HepG2 (cell line): ENCODE results near the gene ATP1A1. TPM values are rescaled to one million over a fixed set of nuclear protein-coding genes. Genes with fewer than 3 reads are reported as not detected.

ENCODE experiments used
- BCL6 ChIP-seq: IDR thresholded peaks from 2 replicates; pipeline ENCODE4 v1.6.1; 2016; ENCODE audit warnings: missing genetic modification reagents, missing compliant biosample characterization
- CBX5 ChIP-seq: sonication (generic); formaldehyde crosslinking; IDR thresholded peaks from 2 replicates; pipeline ENCODE4 v1.4.0; 2020; ENCODE audit warnings: missing genetic modification reagents, borderline replicate concordance
- CEBPG ChIP-seq: IDR thresholded peaks from 2 replicates; pipeline ENCODE4 v1.6.1; 2016
- ELF4 ChIP-seq: sonication (generic); formaldehyde crosslinking; IDR thresholded peaks from 2 replicates; pipeline ENCODE4 v1.5.0; 2020; ENCODE audit warnings: missing genetic modification reagents, mild to moderate bottlenecking, moderate library complexity, borderline replicate concordance
- HNF4A ChIP-seq: sonication (generic); formaldehyde crosslinking; IDR thresholded peaks from 2 replicates; pipeline ENCODE4 v1.4.0; 2020; ENCODE audit warnings: missing genetic modification reagents
- MIXL1 ChIP-seq: IDR thresholded peaks from 2 replicates; pipeline ENCODE4 v1.6.1; 2016
- MLLT10 ChIP-seq: sonication (generic); formaldehyde crosslinking; IDR thresholded peaks from 2 replicates; pipeline ENCODE4 v1.4.0; 2020; ENCODE audit warnings: missing genetic modification reagents
- NR2F6 ChIP-seq, 2 experiments: IDR thresholded peaks; 2 replicates each; pipeline ENCODE4 v1.6.1; 2016; ENCODE audit warnings: antibody characterized with exemption in 1 of 2, mild to moderate bottlenecking in 1 of 2
- POGZ ChIP-seq: sonication (generic); formaldehyde crosslinking; IDR thresholded peaks from 2 replicates; pipeline ENCODE4 v1.4.0; 2020; ENCODE audit warnings: mild to moderate bottlenecking, missing genetic modification reagents
- RFX1 ChIP-seq: fragments of 450-650 bp; IDR thresholded peaks from 2 replicates; pipeline ENCODE4 v1.6.1; 2017
- RFX3 ChIP-seq: IDR thresholded peaks from 2 replicates; pipeline ENCODE4 v1.6.1; 2016; ENCODE audit warnings: missing biosample characterization, missing genetic modification reagents
- SIN3A ChIP-seq: IDR thresholded peaks from 2 replicates; pipeline ENCODE4 v1.6.1; 2011; ENCODE audit warnings: low read depth, mild to moderate bottlenecking, control low read depth, low read length, borderline replicate concordance
- TAF1 ChIP-seq: sonication (generic); formaldehyde crosslinking; IDR thresholded peaks from 2 replicates; pipeline ENCODE4 v1.4.0; 2020; ENCODE audit warnings: missing genetic modification reagents
- WIZ ChIP-seq: sonication (generic); formaldehyde crosslinking; IDR thresholded peaks from 2 replicates; pipeline ENCODE4 v1.5.1; 2020; ENCODE audit warnings: mild to moderate bottlenecking, missing genetic modification reagents
- polyA plus RNA-seq, 8 experiments: library from polyadenylated mRNA; depleted of rRNA in 3 of 8; stranded (reverse) in 7 of 8; unstranded in 1 of 8; fragments of >200 nt; fragmentation: Illumina TruSeq in 4 of 8; extraction: Trizol in 4 of 8; gene quantifications; 2 replicates each; pipeline versions ENCODE4 v1.2.1 to v1.2.3, GENCODE V29; 2011 to 2016; ENCODE audit warnings: low read depth in 4 of 8, missing spikeins in 1 of 8, mixed read lengths in 1 of 8; ENCODE audit not compliant: insufficient read depth in 1 of 8
- total RNA-seq, 5 experiments: library from RNA; depleted of rRNA; stranded (reverse); fragments of >200 nt; fragmentation: Illumina TruSeq; extraction: Trizol; gene quantifications; 2 replicates each; pipeline ENCODE4 v1.2.3, GENCODE V29; 2016; ENCODE audit warnings: low read depth in 1 of 5
- TF ChIP-seq, protein P1 (sequence below): sonication (generic); formaldehyde crosslinking; conservative IDR thresholded peaks from 2 replicates; pipeline ENCODE4 v1.4.0; 2020; ENCODE audit warnings: mild to moderate bottlenecking, missing genetic modification reagents, moderate library complexity
- TF ChIP-seq, protein P2 (sequence below): IDR thresholded peaks from 2 replicates; pipeline ENCODE4 v1.6.1; 2016; ENCODE audit warnings: low read depth
- TF ChIP-seq, protein P3 (sequence below): IDR thresholded peaks from 2 replicates; pipeline ENCODE4 v1.6.1; 2012; ENCODE audit warnings: low read depth, low read length, improper control_type of control experiment
- TF ChIP-seq, protein P4 (sequence below): sonication (generic); formaldehyde crosslinking; conservative IDR thresholded peaks from 2 replicates; pipeline ENCODE4 v1.4.0; 2020; ENCODE audit warnings: missing genetic modification reagents
- TF ChIP-seq, protein P5 (sequence below): sonication (generic); formaldehyde crosslinking; conservative IDR thresholded peaks from 2 replicates; pipeline ENCODE4 v1.8.0; 2022; ENCODE audit warnings: missing genetic modification reagents

ATP1A1 gene
- total and polyA plus RNA-seq, 2 of the 13 experiments (the other 11 are each of a cell fraction or from before 2014, with no cell fraction given), result 280 to 705 TPM

DNA sequence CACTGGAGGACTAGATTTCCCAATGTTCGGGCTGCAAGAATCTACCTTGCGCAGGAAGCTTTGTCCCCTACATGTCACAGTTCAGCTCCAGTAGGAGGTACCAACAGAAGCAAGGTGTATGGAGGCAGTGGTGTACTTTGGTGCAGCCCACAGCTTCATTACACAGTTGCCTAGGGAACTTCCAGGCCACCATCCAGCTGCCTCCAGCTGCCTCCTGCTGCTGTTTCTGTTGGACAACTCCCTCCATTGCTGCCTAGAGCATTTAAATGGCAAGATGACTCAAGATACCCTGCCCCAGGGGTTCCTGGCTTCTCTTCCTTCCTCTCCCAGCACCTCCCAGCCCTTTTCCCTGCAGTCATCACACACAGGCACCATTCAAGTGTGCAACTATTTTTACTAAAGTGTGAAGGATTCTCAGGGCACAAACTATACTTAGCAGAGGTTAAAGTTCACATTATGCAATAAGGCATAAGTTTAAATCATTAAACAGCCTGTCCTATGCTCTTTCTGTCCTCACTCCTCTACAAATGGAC lies 39.0 kb upstream of the ATP1A1 start (continued):
- TF ChIP-seq, protein P1, sequence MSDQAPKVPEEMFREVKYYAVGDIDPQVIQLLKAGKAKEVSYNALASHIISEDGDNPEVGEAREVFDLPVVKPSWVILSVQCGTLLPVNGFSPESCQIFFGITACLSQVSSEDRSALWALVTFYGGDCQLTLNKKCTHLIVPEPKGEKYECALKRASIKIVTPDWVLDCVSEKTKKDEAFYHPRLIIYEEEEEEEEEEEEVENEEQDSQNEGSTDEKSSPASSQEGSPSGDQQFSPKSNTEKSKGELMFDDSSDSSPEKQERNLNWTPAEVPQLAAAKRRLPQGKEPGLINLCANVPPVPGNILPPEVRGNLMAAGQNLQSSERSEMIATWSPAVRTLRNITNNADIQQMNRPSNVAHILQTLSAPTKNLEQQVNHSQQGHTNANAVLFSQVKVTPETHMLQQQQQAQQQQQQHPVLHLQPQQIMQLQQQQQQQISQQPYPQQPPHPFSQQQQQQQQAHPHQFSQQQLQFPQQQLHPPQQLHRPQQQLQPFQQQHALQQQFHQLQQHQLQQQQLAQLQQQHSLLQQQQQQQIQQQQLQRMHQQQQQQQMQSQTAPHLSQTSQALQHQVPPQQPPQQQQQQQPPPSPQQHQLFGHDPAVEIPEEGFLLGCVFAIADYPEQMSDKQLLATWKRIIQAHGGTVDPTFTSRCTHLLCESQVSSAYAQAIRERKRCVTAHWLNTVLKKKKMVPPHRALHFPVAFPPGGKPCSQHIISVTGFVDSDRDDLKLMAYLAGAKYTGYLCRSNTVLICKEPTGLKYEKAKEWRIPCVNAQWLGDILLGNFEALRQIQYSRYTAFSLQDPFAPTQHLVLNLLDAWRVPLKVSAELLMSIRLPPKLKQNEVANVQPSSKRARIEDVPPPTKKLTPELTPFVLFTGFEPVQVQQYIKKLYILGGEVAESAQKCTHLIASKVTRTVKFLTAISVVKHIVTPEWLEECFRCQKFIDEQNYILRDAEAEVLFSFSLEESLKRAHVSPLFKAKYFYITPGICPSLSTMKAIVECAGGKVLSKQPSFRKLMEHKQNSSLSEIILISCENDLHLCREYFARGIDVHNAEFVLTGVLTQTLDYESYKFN, result 0 out of 2 replicates have a peak, but pooled peaks have one; percentile 4
- TF ChIP-seq HNF4A (peak; percentile 70), NR2F6 (IDR thresholded peaks at IDR 0.05) (0 out of 2 replicates have a peak, but pooled peaks have one; percentile 24), NR2F6 (CRISPR knock-in tag; IDR thresholded peaks at IDR 0.05) (no peak), MLLT10 (CRISPR knock-in tag) (no peak), BCL6 (0 out of 2 replicates have a peak, but pooled peaks have one; percentile 7), MIXL1 (0 out of 2 replicates have a peak, but pooled peaks have one; percentile 10), WIZ (CRISPR knock-in tag) (0 out of 2 replicates have a peak, but pooled peaks have one; percentile 59), ELF4 (CRISPR knock-in tag) (no peak), POGZ (CRISPR knock-in tag) (0 out of 2 replicates have a peak, but pooled peaks have one; percentile 16), RFX3 (CRISPR knock-in tag) (peak; percentile 62; the same call in 1 of the 2 replicates), CBX5 (CRISPR knock-in tag) (0 out of 2 replicates have a peak, but pooled peaks have one; percentile 12), RFX1 (peak; percentile 31; the same call in 1 of the 2 replicates), CEBPG (peak; percentile 38; the same call in 1 of the 2 replicates), SIN3A (no peak), TAF1 (CRISPR knock-in tag) (no peak)
- TF ChIP-seq, protein P2, sequence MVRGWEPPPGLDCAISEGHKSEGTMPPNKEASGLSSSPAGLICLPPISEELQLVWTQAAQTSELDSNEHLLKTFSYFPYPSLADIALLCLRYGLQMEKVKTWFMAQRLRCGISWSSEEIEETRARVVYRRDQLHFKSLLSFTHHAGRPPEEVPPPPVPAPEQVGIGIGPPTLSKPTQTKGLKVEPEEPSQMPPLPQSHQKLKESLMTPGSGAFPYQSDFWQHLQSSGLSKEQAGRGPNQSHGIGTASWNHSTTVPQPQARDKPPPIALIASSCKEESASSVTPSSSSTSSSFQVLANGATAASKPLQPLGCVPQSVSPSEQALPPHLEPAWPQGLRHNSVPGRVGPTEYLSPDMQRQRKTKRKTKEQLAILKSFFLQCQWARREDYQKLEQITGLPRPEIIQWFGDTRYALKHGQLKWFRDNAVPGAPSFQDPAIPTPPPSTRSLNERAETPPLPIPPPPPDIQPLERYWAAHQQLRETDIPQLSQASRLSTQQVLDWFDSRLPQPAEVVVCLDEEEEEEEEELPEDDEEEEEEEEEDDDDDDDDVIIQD (CRISPR knock-in tag), result no peak
- TF ChIP-seq, protein P3, sequence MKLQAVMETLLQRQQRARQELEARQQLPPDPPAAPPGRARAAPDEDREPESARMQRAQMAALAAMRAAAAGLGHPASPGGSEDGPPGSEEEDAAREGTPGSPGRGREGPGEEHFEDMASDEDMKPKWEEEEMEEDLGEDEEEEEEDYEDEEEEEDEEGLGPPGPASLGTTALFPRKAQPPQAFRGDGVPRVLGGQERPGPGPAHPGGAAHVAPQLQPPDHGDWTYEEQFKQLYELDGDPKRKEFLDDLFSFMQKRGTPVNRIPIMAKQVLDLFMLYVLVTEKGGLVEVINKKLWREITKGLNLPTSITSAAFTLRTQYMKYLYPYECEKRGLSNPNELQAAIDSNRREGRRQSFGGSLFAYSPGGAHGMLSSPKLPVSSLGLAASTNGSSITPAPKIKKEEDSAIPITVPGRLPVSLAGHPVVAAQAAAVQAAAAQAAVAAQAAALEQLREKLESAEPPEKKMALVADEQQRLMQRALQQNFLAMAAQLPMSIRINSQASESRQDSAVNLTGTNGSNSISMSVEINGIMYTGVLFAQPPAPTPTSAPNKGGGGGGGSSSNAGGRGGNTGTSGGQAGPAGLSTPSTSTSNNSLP, result no peak
- TF ChIP-seq, protein P4, sequence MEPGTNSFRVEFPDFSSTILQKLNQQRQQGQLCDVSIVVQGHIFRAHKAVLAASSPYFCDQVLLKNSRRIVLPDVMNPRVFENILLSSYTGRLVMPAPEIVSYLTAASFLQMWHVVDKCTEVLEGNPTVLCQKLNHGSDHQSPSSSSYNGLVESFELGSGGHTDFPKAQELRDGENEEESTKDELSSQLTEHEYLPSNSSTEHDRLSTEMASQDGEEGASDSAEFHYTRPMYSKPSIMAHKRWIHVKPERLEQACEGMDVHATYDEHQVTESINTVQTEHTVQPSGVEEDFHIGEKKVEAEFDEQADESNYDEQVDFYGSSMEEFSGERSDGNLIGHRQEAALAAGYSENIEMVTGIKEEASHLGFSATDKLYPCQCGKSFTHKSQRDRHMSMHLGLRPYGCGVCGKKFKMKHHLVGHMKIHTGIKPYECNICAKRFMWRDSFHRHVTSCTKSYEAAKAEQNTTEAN, result 0 out of 2 replicates have a peak, but pooled peaks have one; percentile 62
- TF ChIP-seq, protein P5, sequence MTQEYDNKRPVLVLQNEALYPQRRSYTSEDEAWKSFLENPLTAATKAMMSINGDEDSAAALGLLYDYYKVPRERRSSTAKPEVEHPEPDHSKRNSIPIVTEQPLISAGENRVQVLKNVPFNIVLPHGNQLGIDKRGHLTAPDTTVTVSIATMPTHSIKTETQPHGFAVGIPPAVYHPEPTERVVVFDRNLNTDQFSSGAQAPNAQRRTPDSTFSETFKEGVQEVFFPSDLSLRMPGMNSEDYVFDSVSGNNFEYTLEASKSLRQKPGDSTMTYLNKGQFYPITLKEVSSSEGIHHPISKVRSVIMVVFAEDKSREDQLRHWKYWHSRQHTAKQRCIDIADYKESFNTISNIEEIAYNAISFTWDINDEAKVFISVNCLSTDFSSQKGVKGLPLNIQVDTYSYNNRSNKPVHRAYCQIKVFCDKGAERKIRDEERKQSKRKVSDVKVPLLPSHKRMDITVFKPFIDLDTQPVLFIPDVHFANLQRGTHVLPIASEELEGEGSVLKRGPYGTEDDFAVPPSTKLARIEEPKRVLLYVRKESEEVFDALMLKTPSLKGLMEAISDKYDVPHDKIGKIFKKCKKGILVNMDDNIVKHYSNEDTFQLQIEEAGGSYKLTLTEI (CRISPR knock-in tag), result no peak
